DOHH2 (cell line): ENCODE measurements around the gene RPS6KA2.

ENCODE experiments used
- H3F3A ChIP-seq: fragments of 200-600 bp; sonication (generic), shearing (Covaris generic); 2 replicates; pipeline ENCODE4 v1.6.0; 2016; ENCODE audit warnings: antibody characterized with exemption, mild to moderate bottlenecking; ENCODE audit not compliant: control insufficient read depth, insufficient read depth
- H3K27ac ChIP-seq: fragments of 200-600 bp; sonication (generic); 2 replicates; pipeline ENCODE4 v1.5.1; 2014; ENCODE audit warnings: low read depth, mild to moderate bottlenecking, low read length, moderate library complexity
- H3K27me3 ChIP-seq: fragments of 200-600 bp; sonication (generic); 2 replicates; pipeline ENCODE4 v1.6.1; 2014; ENCODE audit warnings: mild to moderate bottlenecking, low read length, mixed read lengths; ENCODE audit not compliant: control insufficient read depth
- H3K36me3 ChIP-seq: fragments of 200-600 bp; sonication (generic); 2 replicates; pipeline ENCODE4 v1.6.1; 2014; ENCODE audit warnings: mild to moderate bottlenecking, low read length, moderate library complexity, mixed read lengths; ENCODE audit not compliant: control insufficient read depth
- H3K4me1 ChIP-seq: fragments of 200-600 bp; sonication (generic); 2 replicates; pipeline ENCODE4 v1.6.1; 2014; ENCODE audit warnings: mild to moderate bottlenecking, low read length, mixed read lengths; ENCODE audit not compliant: control insufficient read depth
- H3K4me2 ChIP-seq: fragments of 200-600 bp; sonication (generic); 2 replicates; pipeline ENCODE4 v1.6.0; 2014; ENCODE audit warnings: mild to moderate bottlenecking, low read length, moderate library complexity
- H3K4me3 ChIP-seq: fragments of 200-600 bp; sonication (generic); 2 replicates; pipeline ENCODE4 v1.5.1; 2014; ENCODE audit warnings: mild to moderate bottlenecking, low read length, mixed read lengths
- H3K79me2 ChIP-seq: fragments of 200-600 bp; sonication (generic); 2 replicates; pipeline ENCODE4 v1.6.1; 2014; ENCODE audit warnings: mild to moderate bottlenecking, low read length, mixed read lengths; ENCODE audit not compliant: control insufficient read depth
- H3K9me2 ChIP-seq: fragments of 200-600 bp; sonication (generic); replicated peaks from 2 replicates; pipeline ENCODE4 v1.6.1; 2014; ENCODE audit warnings: mild to moderate bottlenecking, low read length, mixed read lengths; ENCODE audit not compliant: control insufficient read depth
- H3K9me3 ChIP-seq: fragments of 200-600 bp; sonication (generic); 2 replicates; pipeline ENCODE4 v1.6.1; 2014; ENCODE audit warnings: antibody characterized with exemption, low read length, mixed read lengths; ENCODE audit not compliant: control insufficient read depth, insufficient read depth
- H4K20me1 ChIP-seq: fragments of 200-600 bp; sonication (generic); 2 replicates; pipeline ENCODE4 v1.6.0; 2014; ENCODE audit warnings: low read depth, mild to moderate bottlenecking, antibody characterized with exemption, low read length, moderate library complexity; ENCODE audit not compliant: control insufficient read depth, insufficient read depth
- EZH2phosphoT487 ChIP-seq: fragments of 200-600 bp; sonication (generic); IDR thresholded peaks from 2 replicates; pipeline ENCODE4 v1.6.1; 2017; ENCODE audit warnings: borderline replicate concordance, mild to moderate bottlenecking, antibody characterized with exemption, low read length, moderate library complexity, mixed read lengths
- TF ChIP-seq, protein P1 (sequence below): fragments of 200-600 bp; sonication (generic); IDR thresholded peaks from one replicate; pipeline ENCODE4 v1.5.1; 2014; ENCODE audit warnings: antibody characterized with exemption, mild to moderate bottlenecking, low read depth, low read length; ENCODE audit not compliant: poor library complexity, severe bottlenecking

The RPS6KA2 gene

GRCh38 chr6:166464068-166465002 lies 162.7 kb downstream of the RPS6KA2 start:
- no peaks in the 10 kb centered on the region for H3K27me3 ChIP-seq
- peak overlapping the region; percentile 75 for H3K4me3 ChIP-seq
- peaks cover 77% of the 10 kb centered on the region for H3K4me1 ChIP-seq
- TF ChIP-seq, protein P1, sequence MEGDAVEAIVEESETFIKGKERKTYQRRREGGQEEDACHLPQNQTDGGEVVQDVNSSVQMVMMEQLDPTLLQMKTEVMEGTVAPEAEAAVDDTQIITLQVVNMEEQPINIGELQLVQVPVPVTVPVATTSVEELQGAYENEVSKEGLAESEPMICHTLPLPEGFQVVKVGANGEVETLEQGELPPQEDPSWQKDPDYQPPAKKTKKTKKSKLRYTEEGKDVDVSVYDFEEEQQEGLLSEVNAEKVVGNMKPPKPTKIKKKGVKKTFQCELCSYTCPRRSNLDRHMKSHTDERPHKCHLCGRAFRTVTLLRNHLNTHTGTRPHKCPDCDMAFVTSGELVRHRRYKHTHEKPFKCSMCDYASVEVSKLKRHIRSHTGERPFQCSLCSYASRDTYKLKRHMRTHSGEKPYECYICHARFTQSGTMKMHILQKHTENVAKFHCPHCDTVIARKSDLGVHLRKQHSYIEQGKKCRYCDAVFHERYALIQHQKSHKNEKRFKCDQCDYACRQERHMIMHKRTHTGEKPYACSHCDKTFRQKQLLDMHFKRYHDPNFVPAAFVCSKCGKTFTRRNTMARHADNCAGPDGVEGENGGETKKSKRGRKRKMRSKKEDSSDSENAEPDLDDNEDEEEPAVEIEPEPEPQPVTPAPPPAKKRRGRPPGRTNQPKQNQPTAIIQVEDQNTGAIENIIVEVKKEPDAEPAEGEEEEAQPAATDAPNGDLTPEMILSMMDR, result no peak
- no peak for TF ChIP-seq EZH2phosphoT487
- H3K27ac ChIP-seq, result peak overlapping the region; percentile 99
- H3K9me3 ChIP-seq, result no peaks in the 10 kb centered on the region
- peaks cover 8% of the 10 kb centered on the region for H3K79me2 ChIP-seq
- H4K20me1 ChIP-seq, result no peaks in the 10 kb centered on the region
- peaks cover 50% of the 10 kb centered on the region for H3F3A ChIP-seq
- H3K36me3 ChIP-seq, result peaks cover 3% of the 10 kb centered on the region
- no peaks in the 10 kb centered on the region for H3K9me2 ChIP-seq
- H3K4me2 ChIP-seq, result peak overlapping the region; percentile 99

GRCh38 chr6:166463359-166464067 lies 163.5 kb downstream of the RPS6KA2 start:
- Histone ChIP-seq H3F3A (peaks cover 50% of the 10 kb centered on the region), H3K36me3 (peaks cover 7% of the 10 kb centered on the region), H3K4me3 (peak overlapping the region; percentile 75), H3K9me3 (peaks cover 1% of the 10 kb centered on the region; the same call in 1 of the 2 replicates), H3K4me2 (peak overlapping the region; percentile 99), H4K20me1 (no peaks in the 10 kb centered on the region), H3K79me2 (peaks cover 8% of the 10 kb centered on the region), H3K27ac (peak overlapping the region; percentile 99), H3K9me2 (no peaks in the 10 kb centered on the region), H3K4me1 (peaks cover 83% of the 10 kb centered on the region), H3K27me3 (no peaks in the 10 kb centered on the region)
- TF ChIP-seq, protein P1, result no peak
- no peak for TF ChIP-seq EZH2phosphoT487

DNA sequence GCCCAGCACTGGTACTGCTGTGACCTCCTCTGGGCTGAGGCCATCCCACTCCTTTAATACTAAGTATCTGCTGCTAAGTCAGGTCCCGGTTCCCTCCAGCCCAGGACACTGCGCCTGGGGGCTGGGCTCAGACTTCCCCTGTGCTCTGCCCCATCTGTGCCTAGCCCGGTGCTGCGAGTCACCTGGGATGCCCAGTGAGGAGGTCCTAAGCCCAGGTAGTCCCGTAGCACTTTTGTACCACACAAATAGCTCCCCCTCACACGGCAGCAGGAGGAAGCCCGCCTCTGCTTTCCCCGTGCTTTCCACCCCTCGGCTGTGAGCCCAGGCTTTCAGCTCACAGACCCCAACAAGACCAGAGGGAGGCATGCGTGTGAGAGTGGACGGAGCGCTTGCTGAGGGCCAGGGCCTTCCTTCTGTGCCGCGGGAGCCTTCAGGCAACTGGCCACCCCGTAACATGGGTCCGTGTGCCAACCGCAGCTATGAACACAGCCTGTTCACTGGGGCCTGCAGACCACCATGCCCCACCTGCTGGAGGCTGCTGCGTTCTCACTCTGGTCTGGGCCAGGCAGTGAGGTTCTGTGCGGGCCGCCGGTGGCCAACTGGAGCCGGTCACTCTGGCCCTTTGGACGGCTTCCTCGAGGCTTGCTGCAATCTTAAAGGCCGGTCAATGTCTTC lies 164.5 kb downstream of the RPS6KA2 start:
- Histone ChIP-seq H3K9me2 (no peaks in the 10 kb centered on the region), H3K4me3 (peak overlapping the region; percentile 75), H4K20me1 (no peaks in the 10 kb centered on the region), H3K27ac (peak overlapping the region; percentile 99), H3F3A (peaks cover 50% of the 10 kb centered on the region), H3K9me3 (peaks cover 9% of the 10 kb centered on the region; the same call in 1 of the 2 replicates), H3K4me2 (peak overlapping the region; percentile 99), H3K4me1 (peaks cover 85% of the 10 kb centered on the region), H3K27me3 (no peaks in the 10 kb centered on the region), H3K36me3 (peaks cover 14% of the 10 kb centered on the region), H3K79me2 (peaks cover 8% of the 10 kb centered on the region)
- no peak for TF ChIP-seq EZH2phosphoT487
- TF ChIP-seq, protein P1, result peak; percentile 36
